KOPT-K1 (cell line): ENCODE results near the gene LONP1.

Experiments
- H3K27ac ChIP-seq: fragments of 200-600 bp; sonication (generic); 2 replicates; pipeline ENCODE4 v1.5.1; 2016; ENCODE audit warnings: antibody characterized with exemption, mild to moderate bottlenecking, low read depth, low read length; ENCODE audit not compliant: poor library complexity, severe bottlenecking
- H3K36me3 ChIP-seq: fragments of 200-600 bp; sonication (generic); 2 replicates; pipeline ENCODE4 v1.5.1; 2017; ENCODE audit warnings: antibody characterized with exemption, mild to moderate bottlenecking, low read length, moderate library complexity; ENCODE audit not compliant: insufficient read depth
- H3K9me3 ChIP-seq: fragments of 200-600 bp; sonication (generic); 2 replicates; pipeline ENCODE4 v1.5.1; 2017; ENCODE audit warnings: antibody characterized with exemption, low read length, mild to moderate bottlenecking; ENCODE audit not compliant: insufficient read depth, poor library complexity, severe bottlenecking

Gene LONP1

DNA sequence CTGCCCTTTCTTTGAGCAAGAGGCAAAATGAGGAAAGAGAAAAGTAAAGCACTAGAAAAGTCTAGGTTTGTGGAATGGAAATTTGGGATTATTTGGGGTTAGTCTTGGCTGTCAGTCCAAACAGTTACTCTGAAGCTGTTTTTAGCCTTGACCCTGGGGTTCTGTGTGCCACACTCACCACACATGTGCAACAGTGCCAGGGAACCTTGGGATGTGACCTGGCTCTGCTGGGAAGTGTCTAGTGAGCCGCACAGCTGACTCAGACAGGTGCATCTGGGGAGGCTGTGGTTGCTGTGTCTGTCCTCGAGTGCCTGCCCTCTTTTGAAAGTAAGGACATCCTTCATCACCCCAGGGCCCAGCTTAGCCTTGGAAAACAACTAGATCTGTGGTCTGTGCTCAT, 55.4 kb downstream of the LONP1 start:
- Histone ChIP-seq H3K9me3 (no peaks in the 10 kb centered on the region), H3K27ac (no peak overlapping the region), H3K36me3 (peaks cover 99% of the 10 kb centered on the region)

DNA sequence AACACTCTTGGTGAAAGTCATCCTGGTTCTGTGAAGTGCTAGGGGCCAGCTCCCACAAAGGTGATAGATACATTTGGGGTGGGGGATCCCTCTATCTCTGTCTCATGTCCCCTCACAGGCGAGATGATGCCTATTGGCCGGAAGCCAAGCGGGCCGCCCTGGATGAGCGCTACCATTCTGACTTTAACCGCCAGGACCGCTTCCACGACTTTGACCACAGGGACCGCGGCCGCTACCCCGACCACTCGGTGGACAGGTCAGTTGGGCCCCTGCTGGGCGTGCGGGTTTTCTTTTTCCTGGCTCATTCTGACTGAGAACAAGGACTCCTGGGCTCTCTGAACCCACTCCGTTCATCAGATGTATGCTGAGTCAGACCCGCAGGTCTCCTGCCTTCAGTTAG, 56.0 kb downstream of the LONP1 start:
- H3K9me3 ChIP-seq, result no peaks in the 10 kb centered on the region
- H3K36me3 ChIP-seq, result peaks cover 99% of the 10 kb centered on the region
- no peak overlapping the region for H3K27ac ChIP-seq

DNA sequence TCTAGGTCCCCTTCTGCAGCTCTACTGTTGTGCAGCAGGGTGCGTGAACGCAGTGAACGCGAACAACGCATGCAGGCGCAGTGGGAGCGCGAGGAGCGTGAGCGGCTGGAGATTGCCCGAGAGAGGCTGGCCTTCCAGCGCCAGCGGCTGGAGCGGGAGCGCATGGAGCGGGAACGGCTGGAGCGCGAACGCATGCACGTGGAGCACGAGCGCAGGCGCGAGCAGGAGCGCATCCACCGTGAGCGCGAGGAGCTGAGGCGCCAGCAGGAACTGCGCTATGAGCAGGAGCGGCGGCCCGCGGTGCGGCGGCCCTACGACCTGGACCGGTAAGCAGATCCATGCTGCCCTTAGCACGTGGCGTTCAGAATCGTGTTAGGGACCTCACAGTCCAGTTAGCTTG, 58.5 kb downstream of the LONP1 start:
- H3K36me3 ChIP-seq, result peaks cover 99% of the 10 kb centered on the region
- H3K9me3 ChIP-seq, result no peaks in the 10 kb centered on the region
- no peak overlapping the region for H3K27ac ChIP-seq

DNA sequence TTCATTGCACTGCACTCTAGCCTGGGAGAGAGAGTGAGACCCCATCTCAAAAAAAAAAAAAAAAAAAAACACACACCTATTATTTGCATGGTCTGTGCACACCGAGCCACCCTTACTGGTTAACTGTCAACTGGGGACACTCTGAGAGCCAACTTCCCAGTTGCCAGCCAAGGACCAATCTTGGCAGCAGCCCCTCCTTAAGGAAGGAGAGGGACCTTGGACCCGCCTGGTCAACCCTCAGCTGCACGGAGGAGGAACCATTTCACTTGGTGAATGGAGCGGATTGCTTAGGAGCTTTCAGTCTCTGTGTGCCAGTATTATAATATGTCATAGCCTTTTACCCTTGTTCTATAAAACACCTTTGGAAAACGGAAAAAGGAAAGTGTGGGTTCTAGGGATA, 64.5 kb downstream of the LONP1 start:
- Histone ChIP-seq H3K27ac (no peak overlapping the region), H3K36me3 (peaks cover 98% of the 10 kb centered on the region)

DNA sequence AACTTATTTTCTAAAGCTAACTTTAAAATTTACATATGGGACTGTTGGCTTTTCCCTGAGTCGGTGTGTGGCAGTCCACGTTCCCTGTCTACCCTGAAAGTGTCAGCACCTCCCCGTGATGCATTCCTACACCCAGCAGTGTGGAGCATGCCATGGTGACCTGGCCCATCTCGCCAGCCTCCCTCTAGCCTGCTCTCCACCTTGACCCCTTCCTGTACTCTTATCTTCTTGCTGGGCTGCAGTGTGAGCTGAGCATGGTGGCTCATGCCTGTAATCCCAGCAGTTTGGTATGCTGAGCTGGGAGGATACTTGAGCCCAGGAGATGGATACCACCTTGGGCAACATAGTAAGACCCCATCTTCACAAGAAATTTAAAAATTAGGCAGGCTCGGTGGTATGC, 65.0 kb downstream of the LONP1 start:
- peaks cover 98% of the 10 kb centered on the region for H3K36me3 ChIP-seq

More for the DNA sequence above, 64.5 kb downstream of the LONP1 start:
- no peaks in the 10 kb centered on the region for H3K9me3 ChIP-seq

DNA sequence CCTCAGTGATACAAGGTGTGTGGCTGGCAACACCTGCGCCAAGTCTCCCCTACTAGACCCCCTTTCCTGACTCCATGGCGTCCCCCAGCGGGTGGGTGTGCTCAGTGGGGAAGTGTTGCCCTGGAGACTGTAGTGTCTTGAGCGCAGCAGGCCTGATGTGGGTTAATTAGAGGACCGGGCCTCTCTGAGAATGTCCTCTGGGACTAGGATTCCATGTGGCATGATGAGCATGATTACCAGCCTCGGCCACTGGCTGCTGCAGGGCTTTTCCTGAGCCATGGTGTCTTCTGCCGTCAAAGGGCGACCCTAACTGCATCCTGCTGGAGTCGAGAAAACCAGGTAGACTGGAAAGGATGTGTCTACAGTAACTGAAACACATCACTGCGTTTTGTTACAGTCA, 67.7 kb downstream of the LONP1 start:
- peaks cover 93% of the 10 kb centered on the region for H3K36me3 ChIP-seq

More for the DNA sequence above, 65.0 kb downstream of the LONP1 start:
- no peak overlapping the region for H3K27ac ChIP-seq
- no peaks in the 10 kb centered on the region for H3K9me3 ChIP-seq

DNA sequence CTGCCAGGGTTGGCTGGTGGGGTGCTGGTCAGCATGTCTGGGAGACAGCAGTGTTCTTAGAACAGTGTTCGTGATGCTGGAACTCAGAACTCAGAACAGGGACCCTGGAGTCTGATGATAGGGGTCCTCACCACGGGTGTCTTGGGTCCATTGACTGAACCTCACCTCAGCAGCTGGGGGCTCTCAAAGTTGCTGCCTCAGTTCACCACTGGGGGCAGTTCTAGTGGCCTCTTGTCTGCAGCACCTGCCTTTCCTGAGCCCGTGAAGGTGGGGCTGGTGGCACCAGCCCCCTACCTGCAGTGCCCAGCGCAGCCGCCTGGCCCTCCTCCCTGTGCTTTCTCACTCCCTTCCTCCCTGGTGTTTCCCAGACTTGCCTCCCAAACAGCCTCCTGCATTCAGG, 68.6 kb downstream of the LONP1 start:
- Histone ChIP-seq H3K9me3 (no peaks in the 10 kb centered on the region), H3K27ac (no peak overlapping the region), H3K36me3 (peaks cover 93% of the 10 kb centered on the region)

More for the DNA sequence above, 67.7 kb downstream of the LONP1 start:
- no peaks in the 10 kb centered on the region for H3K9me3 ChIP-seq
- no peak overlapping the region for H3K27ac ChIP-seq

DNA sequence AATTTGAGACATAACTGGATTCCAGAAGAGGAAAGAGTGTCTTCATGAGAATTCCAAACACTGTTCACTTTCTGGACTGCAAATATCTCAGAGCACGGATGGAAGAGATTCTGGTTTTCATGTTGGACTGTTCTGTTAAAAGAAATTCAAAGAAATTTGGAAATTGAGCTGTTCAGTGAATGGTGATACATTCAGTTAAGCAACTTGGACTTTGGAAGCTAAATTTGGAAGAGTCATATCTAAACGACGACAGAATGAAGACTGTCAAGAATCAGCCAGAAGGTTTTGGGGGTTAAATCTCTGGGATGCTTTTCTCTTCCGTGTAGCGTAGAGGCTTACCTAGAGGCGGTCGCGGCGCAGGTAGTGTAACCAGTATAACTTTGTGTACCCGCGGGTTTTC, 71.5 kb downstream of the LONP1 start:
- peaks cover 94% of the 10 kb centered on the region for H3K36me3 ChIP-seq

DNA sequence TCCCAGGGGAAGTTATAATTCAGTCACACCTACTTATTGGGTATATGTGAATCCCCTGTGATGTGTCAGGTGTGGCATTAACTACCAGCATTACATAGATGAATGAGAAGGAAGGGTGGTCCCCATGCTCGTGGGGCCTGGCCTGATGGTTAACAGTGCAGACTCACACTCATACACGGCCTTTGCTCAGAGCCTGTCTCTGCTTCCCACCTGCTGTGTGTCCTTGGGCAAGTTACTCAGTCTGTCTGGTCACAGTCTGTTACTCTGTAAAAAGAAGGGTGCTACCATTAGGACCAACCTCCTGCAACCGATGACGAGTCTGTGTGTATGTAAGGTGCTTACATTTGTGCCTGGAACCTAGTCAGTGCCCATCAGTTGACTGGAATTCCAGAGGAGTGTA, 73.2 kb downstream of the LONP1 start:
- Histone ChIP-seq H3K27ac (no peak overlapping the region), H3K36me3 (peaks cover 94% of the 10 kb centered on the region), H3K9me3 (no peaks in the 10 kb centered on the region)

More for the DNA sequence above, 71.5 kb downstream of the LONP1 start:
- Histone ChIP-seq H3K9me3 (no peaks in the 10 kb centered on the region), H3K27ac (no peak overlapping the region)

DNA sequence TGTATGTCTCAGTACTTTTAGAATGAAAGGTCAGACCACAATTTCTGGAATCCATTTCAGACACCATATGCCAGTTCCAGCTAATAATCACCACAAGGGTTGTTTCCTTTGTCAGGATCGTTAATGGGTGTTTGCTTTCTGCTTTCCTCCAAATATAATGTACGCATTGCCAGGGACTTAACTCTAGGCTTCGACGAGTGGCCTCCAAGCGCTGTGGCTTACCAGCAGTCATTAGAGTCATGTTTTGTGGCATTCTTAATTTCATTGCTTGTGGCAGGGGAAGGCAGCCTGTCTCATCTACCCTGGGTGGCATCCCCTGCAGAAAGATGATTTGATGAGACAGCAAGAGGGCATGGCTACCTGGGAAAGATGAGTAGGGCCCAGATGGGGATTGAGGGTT, 74.5 kb downstream of the LONP1 start:
- Histone ChIP-seq H3K27ac (no peak overlapping the region), H3K36me3 (peaks cover 94% of the 10 kb centered on the region), H3K9me3 (no peaks in the 10 kb centered on the region)

DNA sequence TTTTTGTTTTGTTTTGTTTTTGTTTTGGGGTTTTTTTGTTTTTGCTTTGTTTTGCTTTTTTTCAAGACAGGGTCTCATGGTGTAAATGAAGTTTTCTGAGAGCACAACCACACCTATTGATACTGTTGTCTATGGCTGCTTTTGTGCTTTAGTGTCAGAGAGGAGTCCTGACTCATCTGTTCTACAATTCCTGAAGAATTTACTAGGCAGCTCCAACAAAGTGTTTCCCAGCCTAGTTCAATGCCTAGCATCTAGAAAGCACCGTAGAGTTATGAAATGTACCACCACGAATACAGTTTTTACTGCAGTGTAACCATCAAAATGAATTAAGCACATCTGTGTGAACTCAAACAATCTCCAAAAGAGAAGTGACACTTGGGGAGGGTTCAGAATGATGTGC, 75.9 kb downstream of the LONP1 start:
- no peak overlapping the region for H3K27ac ChIP-seq
- no peaks in the 10 kb centered on the region for H3K9me3 ChIP-seq
- H3K36me3 ChIP-seq, result peaks cover 97% of the 10 kb centered on the region

DNA sequence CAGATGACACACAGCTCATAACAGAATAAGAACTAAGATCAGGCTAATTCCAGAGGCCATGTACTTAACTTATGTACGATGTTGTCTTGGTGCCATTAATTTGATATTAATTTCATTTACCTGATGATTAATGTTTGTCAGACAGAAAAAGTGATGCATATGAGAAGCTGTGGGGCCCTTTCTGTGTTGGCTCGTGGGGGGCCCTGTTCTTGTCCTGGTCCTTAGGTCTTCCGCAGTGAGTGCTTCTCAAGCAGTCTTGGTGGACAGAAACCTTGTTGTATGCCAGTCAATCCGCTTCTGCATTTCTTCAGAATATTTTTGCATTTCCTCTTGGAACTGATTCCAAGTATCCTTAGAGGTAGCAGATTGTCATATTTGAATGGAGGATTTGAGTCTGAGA, 76.9 kb downstream of the LONP1 start:
- no peaks in the 10 kb centered on the region for H3K9me3 ChIP-seq
- no peak overlapping the region for H3K27ac ChIP-seq
- H3K36me3 ChIP-seq, result peaks cover 99% of the 10 kb centered on the region

DNA sequence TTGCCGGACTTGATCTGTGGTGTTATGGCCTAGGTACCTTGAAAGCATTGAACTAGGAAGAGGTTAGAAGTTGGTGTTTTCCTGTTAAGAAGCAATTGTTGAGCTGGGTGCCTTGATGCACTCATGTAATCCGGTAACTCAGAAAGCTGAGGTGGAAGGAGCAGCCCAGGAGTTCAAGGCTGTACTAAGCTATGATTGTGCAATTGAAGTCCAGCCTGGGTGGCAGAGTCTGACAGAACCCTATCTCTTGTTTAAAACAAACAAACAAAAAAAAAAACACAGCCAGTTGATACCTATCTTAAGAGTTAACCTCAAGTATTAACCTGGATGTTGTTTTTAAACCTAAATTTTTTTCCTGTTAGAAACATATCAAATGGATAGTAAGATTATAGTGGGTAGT, 77.7 kb downstream of the LONP1 start:
- peaks cover 99% of the 10 kb centered on the region for H3K36me3 ChIP-seq
- no peak overlapping the region for H3K27ac ChIP-seq

More for the DNA sequence above, 77.7 kb downstream of the LONP1 start:
- no peaks in the 10 kb centered on the region for H3K9me3 ChIP-seq
